Keratinocyte (primary cell): ENCODE measurements around the gene CREB5. TPM values are rescaled to one million over a fixed set of nuclear protein-coding genes. Genes with fewer than 3 reads are reported as not detected.

ENCODE experiments used
- DNase-seq: peaks from one replicate; pipeline ENCODE4 v3.0.0-alpha.2; 2011; ENCODE audit warnings: low read depth, missing footprints, low spot score
- FAIRE-seq: peaks from 2 replicates; lab custom pipeline; 2011; peaks lifted over from hg19 to GRCh38; lab: Jason Lieb, UNC
- H2AFZ ChIP-seq: 2 replicates; pipeline ENCODE4 v1.6.0; 2012; ENCODE audit warnings: low read length, control low read depth, inconsistent platforms; ENCODE audit not compliant: control insufficient read depth
- H3K27ac ChIP-seq: 2 replicates; pipeline ENCODE4 v1.5.1; 2011; ENCODE audit warnings: low read length; ENCODE audit not compliant: control insufficient read depth, insufficient read depth
- H3K27me3 ChIP-seq: 3 replicates; pipeline ENCODE4 v1.6.0; 2011; ENCODE audit warnings: low read length; ENCODE audit not compliant: control insufficient read depth, insufficient read depth; ENCODE audit errors: extremely low read depth
- H3K36me3 ChIP-seq, 2 experiments: 2 replicates in 1 of 2; 3 replicates in 1 of 2; pipeline ENCODE4 v1.5.1; 2011; ENCODE audit warnings: low read length in 2 of 2, mild to moderate bottlenecking in 1 of 2; ENCODE audit not compliant: control insufficient read depth in 2 of 2, insufficient read depth in 2 of 2; ENCODE audit errors: extremely low read depth in 1 of 2
- H3K4me1 ChIP-seq: 3 replicates; pipeline ENCODE4 v1.5.1; 2011; ENCODE audit warnings: low read length; ENCODE audit not compliant: control insufficient read depth, insufficient read depth; ENCODE audit errors: extremely low read depth
- H3K4me2 ChIP-seq: 3 replicates; pipeline ENCODE4 v1.6.0; 2011; ENCODE audit warnings: low read depth, low read length; ENCODE audit not compliant: control insufficient read depth, insufficient read depth; ENCODE audit errors: extremely low read depth
- H3K4me3 ChIP-seq, 3 experiments: fragments of 200-600 bp in 1 of 3; sonication (generic) in 1 of 3; 2 replicates in 2 of 3; 3 replicates in 1 of 3; pipeline ENCODE4 v1.5.1; 2011 to 2016; ENCODE audit warnings: low read length in 3 of 3, mild to moderate bottlenecking in 3 of 3, control low read depth in 2 of 3, inconsistent platforms in 1 of 3, low read depth in 1 of 3, mixed read lengths in 1 of 3, mixed run types in 1 of 3, moderate library complexity in 1 of 3; ENCODE audit not compliant: control insufficient read depth in 2 of 3, insufficient read depth in 2 of 3; ENCODE audit errors: extremely low read depth in 1 of 3
- H3K79me2 ChIP-seq: 2 replicates; pipeline ENCODE4 v1.6.0; 2012; ENCODE audit warnings: low read length; ENCODE audit not compliant: control insufficient read depth, insufficient read depth
- H3K9ac ChIP-seq: 3 replicates; pipeline ENCODE4 v1.6.0; 2011; ENCODE audit warnings: low read length; ENCODE audit not compliant: control insufficient read depth, insufficient read depth; ENCODE audit errors: extremely low read depth
- H3K9me1 ChIP-seq: 3 replicates; pipeline ENCODE4 v1.6.0; 2011; ENCODE audit warnings: low read length; ENCODE audit not compliant: control insufficient read depth, insufficient read depth; ENCODE audit errors: extremely low read depth
- H3K9me3 ChIP-seq: 2 replicates; pipeline ENCODE4 v1.5.1; 2012; ENCODE audit warnings: low read depth, low read length; ENCODE audit not compliant: control insufficient read depth
- H4K20me1 ChIP-seq: 3 replicates; pipeline ENCODE4 v1.6.0; 2011; ENCODE audit warnings: low read length; ENCODE audit not compliant: control insufficient read depth, insufficient read depth; ENCODE audit errors: extremely low read depth
- EZH2 ChIP-seq: IDR thresholded peaks from one replicate; pipeline ENCODE4 v1.6.1; 2012; ENCODE audit warnings: inconsistent platforms, mild to moderate bottlenecking, low read length, moderate library complexity
- dilution Hi-C: fragments of 300-500 bp; cut with MboI; formaldehyde crosslinking; loops from one replicate; pipeline ENCODE4 v1.7.0; 2020; ENCODE audit warnings: low sequenced_read_pairs; ENCODE audit not compliant: extremely low pct_ligation_motif_present
- polyA plus RNA-seq, 5 experiments: library from polyadenylated mRNA; depleted of rRNA in 3 of 5; stranded (reverse) in 3 of 5; stranded (forward) in 1 of 5; unstranded in 1 of 5; fragments of >200 nt; gene quantifications; 1 replicate in 1 of 5; 2 replicates in 3 of 5; 3 replicates in 1 of 5; pipeline versions ENCODE4 v1.2.1 to v1.2.3, GENCODE V29; 2011 to 2012; ENCODE audit warnings: missing spikeins in 2 of 5, low read depth in 1 of 5, low replicate concordance in 1 of 5
- TF ChIP-seq, protein P1 (sequence below), 3 experiments: IDR thresholded peaks in 1 of 3; conservative IDR thresholded peaks in 1 of 3; optimal IDR thresholded peaks in 1 of 3; 2 replicates in 2 of 3; 3 replicates in 1 of 3; pipeline versions ENCODE3 to v1.5.1; 2011; ENCODE audit warnings: low read length in 3 of 3, mild to moderate bottlenecking in 3 of 3, moderate library complexity in 2 of 3, control low read depth in 1 of 3, inconsistent platforms in 1 of 3; ENCODE audit not compliant: insufficient read depth in 2 of 3; ENCODE audit errors: extremely low read depth in 1 of 3

The CREB5 gene
- polyA plus RNA-seq, 1 donor (not counting 4 experiments of a cell fraction or from before 2014, with no cell fraction given) = 7.9 TPM

DNA sequence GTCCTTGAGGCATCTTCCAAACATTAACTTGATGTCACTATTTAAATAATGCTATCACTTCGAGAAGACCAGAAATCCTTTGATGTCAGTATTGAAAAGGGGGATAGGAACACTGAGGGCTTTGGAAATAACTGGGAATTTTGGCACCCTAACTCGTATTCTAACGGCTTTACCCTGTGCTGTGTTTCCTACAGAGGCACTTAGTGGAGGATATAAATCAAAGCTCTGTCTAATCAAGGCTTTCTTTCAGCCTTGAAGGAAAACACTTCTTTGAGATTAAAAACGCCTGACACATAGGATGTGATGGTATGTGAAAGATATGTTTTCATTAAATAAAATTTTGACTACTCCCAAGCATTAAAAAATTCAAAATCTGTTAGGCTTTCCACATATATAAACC lies 62.3 kb downstream of the CREB5 start:
- dilution Hi-C loops = no loop called here
- Histone ChIP-seq H3K27ac (no peak overlapping the region), H3K36me3 (no peaks in the 10 kb centered on the region), H2AFZ (no peak overlapping the region), H4K20me1 (no peaks in the 10 kb centered on the region), H3K4me2 (no peak overlapping the region), H3K9ac (no peak overlapping the region), H3K4me1 (no peaks in the 10 kb centered on the region), H3K27me3 (peaks cover 26% of the 10 kb centered on the region), H3K9me1 (no peaks in the 10 kb centered on the region), H3K79me2 (no peaks in the 10 kb centered on the region), H3K4me3 (no peak overlapping the region), H3K9me3 (no peaks in the 10 kb centered on the region)
- DNase-seq (no peak), FAIRE-seq (no peak)
- TF ChIP-seq EZH2 = no peak
- TF ChIP-seq, protein P1, sequence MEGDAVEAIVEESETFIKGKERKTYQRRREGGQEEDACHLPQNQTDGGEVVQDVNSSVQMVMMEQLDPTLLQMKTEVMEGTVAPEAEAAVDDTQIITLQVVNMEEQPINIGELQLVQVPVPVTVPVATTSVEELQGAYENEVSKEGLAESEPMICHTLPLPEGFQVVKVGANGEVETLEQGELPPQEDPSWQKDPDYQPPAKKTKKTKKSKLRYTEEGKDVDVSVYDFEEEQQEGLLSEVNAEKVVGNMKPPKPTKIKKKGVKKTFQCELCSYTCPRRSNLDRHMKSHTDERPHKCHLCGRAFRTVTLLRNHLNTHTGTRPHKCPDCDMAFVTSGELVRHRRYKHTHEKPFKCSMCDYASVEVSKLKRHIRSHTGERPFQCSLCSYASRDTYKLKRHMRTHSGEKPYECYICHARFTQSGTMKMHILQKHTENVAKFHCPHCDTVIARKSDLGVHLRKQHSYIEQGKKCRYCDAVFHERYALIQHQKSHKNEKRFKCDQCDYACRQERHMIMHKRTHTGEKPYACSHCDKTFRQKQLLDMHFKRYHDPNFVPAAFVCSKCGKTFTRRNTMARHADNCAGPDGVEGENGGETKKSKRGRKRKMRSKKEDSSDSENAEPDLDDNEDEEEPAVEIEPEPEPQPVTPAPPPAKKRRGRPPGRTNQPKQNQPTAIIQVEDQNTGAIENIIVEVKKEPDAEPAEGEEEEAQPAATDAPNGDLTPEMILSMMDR (optimal IDR thresholded peaks at IDR 0.05 in 1 of 3, IDR thresholded peaks at IDR 0.05 in 1 of 3, conservative IDR thresholded peaks at IDR 0.05 in 1 of 3; ENCODE audit: extremely low read depth in 1 of 3, insufficient read depth in 2 of 3, low read length in 3 of 3) = no peak

DNA sequence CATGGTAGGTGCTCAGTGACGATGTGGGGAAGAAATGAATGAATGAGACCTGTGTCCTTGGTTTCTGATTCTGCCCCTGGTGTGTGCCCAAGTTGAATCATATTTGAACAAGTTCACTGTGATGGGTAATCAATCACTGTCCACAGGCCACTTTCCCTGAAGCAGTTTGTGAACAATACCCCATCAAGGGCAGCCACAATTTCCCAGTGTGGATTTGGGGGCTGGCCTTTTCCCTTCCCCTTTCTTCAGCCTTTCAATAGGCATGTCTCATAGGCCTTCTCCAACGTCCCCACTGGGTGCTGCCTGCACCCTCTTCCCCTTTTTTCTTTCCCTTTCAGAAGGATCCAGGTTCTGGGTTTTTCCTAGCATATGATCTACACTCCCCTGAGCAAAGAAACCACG lies 64.7 kb downstream of the CREB5 start:
- H3K79me2 ChIP-seq = no peaks in the 10 kb centered on the region
- H3K4me2 ChIP-seq = no peak overlapping the region
- H3K36me3 ChIP-seq = no peaks in the 10 kb centered on the region
- H3K27me3 ChIP-seq = peaks cover 26% of the 10 kb centered on the region
- no peaks in the 10 kb centered on the region for H3K4me1 ChIP-seq
- no peaks in the 10 kb centered on the region for H3K9me1 ChIP-seq
- FAIRE-seq = no peak
- H3K4me3 ChIP-seq = no peak overlapping the region
- no peak overlapping the region for H3K9ac ChIP-seq
- H3K27ac ChIP-seq = no peak overlapping the region
- H4K20me1 ChIP-seq = no peaks in the 10 kb centered on the region
- no peaks in the 10 kb centered on the region for H3K9me3 ChIP-seq
- H2AFZ ChIP-seq = no peak overlapping the region
- TF ChIP-seq EZH2 = no peak
- TF ChIP-seq, protein P1 (optimal IDR thresholded peaks at IDR 0.05 in 1 of 3, IDR thresholded peaks at IDR 0.05 in 1 of 3, conservative IDR thresholded peaks at IDR 0.05 in 1 of 3; ENCODE audit: extremely low read depth in 1 of 3, insufficient read depth in 2 of 3, low read length in 3 of 3) = no peak
- DNase-seq = no peak
- dilution Hi-C loops = no loop called here
